COR-L47 (cell line): Measurements from ENCODE around the gene SLC17A9.

Experiments
- DNase-seq: peaks from one replicate; lab custom pipeline; 2025; lab: John Stamatoyannopoulos, UW

SLC17A9 gene

GRCh38 chr20:62940875-62941274, 11.6 kb upstream of the SLC17A9 start:
- no peak for DNase-seq

- no peak for DNase-seq
Observed at GRCh38 chr20:62941792-62942191, 10.7 kb upstream of the SLC17A9 start.

- DNase-seq: no peak
Observed at GRCh38 chr20:62942456-62942855, 10.1 kb upstream of the SLC17A9 start.

GRCh38 chr20:62943396-62943795, 9.1 kb upstream of the SLC17A9 start:
- DNase-seq: no peak

- no peak for DNase-seq
Observed at GRCh38 chr20:62944184-62944583, 8.3 kb upstream of the SLC17A9 start.

GRCh38 chr20:62944746-62945145, 7.8 kb upstream of the SLC17A9 start:
- DNase-seq: no peak

GRCh38 chr20:62945771-62946339, 6.7 kb upstream of the SLC17A9 start:
- DNase-seq: no peak

GRCh38 chr20:62946918-62947317, 5.6 kb upstream of the SLC17A9 start:
- DNase-seq: no peak

GRCh38 chr20:62947532-62948300, 4.8 kb upstream of the SLC17A9 start:
- no peak for DNase-seq

- no peak for DNase-seq
Observed at GRCh38 chr20:62949153-62949821, 3.2 kb upstream of the SLC17A9 start.

- DNase-seq: no peak
Observed at GRCh38 chr20:62949962-62950361, 2.5 kb upstream of the SLC17A9 start.

- no peak for DNase-seq
Observed at GRCh38 chr20:62950741-62951140, 1.8 kb upstream of the SLC17A9 start.

GRCh38 chr20:62951143-62951895, 1.2 kb upstream of the SLC17A9 start:
- DNase-seq: no peak

- DNase-seq: no peak
Observed at GRCh38 chr20:62951896-62952372, 575 bp upstream of the SLC17A9 start.

- DNase-seq: no peak
Observed at GRCh38 chr20:62952968-62953838, 694 bp downstream of the SLC17A9 start.

- peak; percentile 91 for DNase-seq
Observed at GRCh38 chr20:62953839-62954703, 1.6 kb downstream of the SLC17A9 start.

GRCh38 chr20:62955519-62956386, 3.2 kb downstream of the SLC17A9 start:
- no peak for DNase-seq

GRCh38 chr20:62956387-62957135, 4.1 kb downstream of the SLC17A9 start:
- no peak for DNase-seq
